Neuronal stem cell (in vitro differentiated cells): ENCODE measurements around the gene GALNT12.

Experiments used
- DNase-seq: peaks from one replicate; pipeline ENCODE4 v3.0.0-alpha.2; 2013; ENCODE audit warnings: low spot score
- H2AFZ ChIP-seq: one replicate; pipeline ENCODE4 v1.6.1; 2013; ENCODE audit warnings: mild to moderate bottlenecking, low read length, inconsistent platforms
- H2AK5ac ChIP-seq: 2 replicates; pipeline ENCODE4 v1.6.1; 2013; ENCODE audit warnings: low read depth, mild to moderate bottlenecking, inconsistent platforms, low read length, moderate library complexity, mixed read lengths
- H2BK120ac ChIP-seq: 2 replicates; pipeline ENCODE4 v1.6.1; 2013; ENCODE audit warnings: low read depth, mild to moderate bottlenecking, inconsistent platforms, low read length, moderate library complexity, mixed read lengths
- H2BK12ac ChIP-seq: one replicate; pipeline ENCODE4 v1.6.1; 2013; ENCODE audit warnings: low read length, inconsistent platforms
- H2BK15ac ChIP-seq: 2 replicates; pipeline ENCODE4 v1.6.1; 2013; ENCODE audit warnings: mild to moderate bottlenecking, low read length, inconsistent platforms, mixed read lengths
- H2BK5ac ChIP-seq: one replicate; pipeline ENCODE4 v1.6.1; 2013; ENCODE audit warnings: inconsistent platforms, mild to moderate bottlenecking, low read length, moderate library complexity
- H3K14ac ChIP-seq: one replicate; pipeline ENCODE4 v1.6.1; 2013; ENCODE audit warnings: low read length, inconsistent platforms
- H3K18ac ChIP-seq: 2 replicates; pipeline ENCODE4 v1.6.1; 2013; ENCODE audit warnings: low read length, inconsistent platforms
- H3K23ac ChIP-seq: 2 replicates; pipeline ENCODE4 v1.6.1; 2013; ENCODE audit warnings: low read depth, mild to moderate bottlenecking, mixed read lengths, low read length, inconsistent platforms; ENCODE audit not compliant: poor library complexity
- H3K27ac ChIP-seq: replicated peaks from 3 replicates; pipeline ENCODE4 v1.5.1; 2013; ENCODE audit warnings: low read length, inconsistent platforms
- H3K27me3 ChIP-seq, 3 experiments: 2 replicates each; pipeline ENCODE4 v1.6.1; 2013; ENCODE audit warnings: low read length in 3 of 3, mild to moderate bottlenecking in 2 of 3, inconsistent platforms in 1 of 3, low read depth in 1 of 3, mixed read lengths in 1 of 3, moderate library complexity in 1 of 3; ENCODE audit not compliant: control insufficient read depth in 3 of 3, insufficient read depth in 3 of 3
- H3K36me3 ChIP-seq, 2 donors: replicated peaks in 1 of 2; 2 replicates each; pipeline ENCODE4 v1.6.1; 2013; ENCODE audit warnings: low read length in 2 of 2; ENCODE audit not compliant: control insufficient read depth in 2 of 2, insufficient read depth in 2 of 2
- H3K4ac ChIP-seq: 2 replicates; pipeline ENCODE4 v1.6.1; 2013; ENCODE audit warnings: inconsistent platforms, mild to moderate bottlenecking, low read length, moderate library complexity
- H3K4me1 ChIP-seq, 2 donors: 1 replicate in 1 of 2; 2 replicates in 1 of 2; pipeline ENCODE4 v1.6.1; 2013; ENCODE audit warnings: low read length in 2 of 2, low read depth in 1 of 2; ENCODE audit not compliant: control insufficient read depth in 2 of 2, insufficient read depth in 1 of 2
- H3K4me2 ChIP-seq: one replicate; pipeline ENCODE4 v1.6.1; 2013; ENCODE audit warnings: mild to moderate bottlenecking, low read length, inconsistent platforms; ENCODE audit not compliant: insufficient read depth, poor library complexity, severe bottlenecking
- H3K4me3 ChIP-seq, 2 donors: 2 replicates each; pipeline ENCODE4 v1.5.1; 2013; ENCODE audit warnings: low read length in 2 of 2, mild to moderate bottlenecking in 2 of 2, inconsistent platforms in 1 of 2, moderate library complexity in 1 of 2
- H3K79me1 ChIP-seq: one replicate; pipeline ENCODE4 v1.6.1; 2013; ENCODE audit warnings: low read depth, mild to moderate bottlenecking, inconsistent platforms, low read length, moderate library complexity
- H3K9ac ChIP-seq: one replicate; pipeline ENCODE4 v1.6.1; 2013; ENCODE audit warnings: mild to moderate bottlenecking, low read depth, low read length, inconsistent platforms; ENCODE audit not compliant: poor library complexity
- H3K9me3 ChIP-seq, 2 donors: replicated peaks in 1 of 2; 2 replicates each; pipeline versions ENCODE3 to v1.6.1; 2013; ENCODE audit warnings: low read length in 2 of 2, mild to moderate bottlenecking in 2 of 2, inconsistent platforms in 1 of 2, low read depth in 1 of 2, mixed read lengths in 1 of 2, moderate library complexity in 1 of 2; ENCODE audit not compliant: control insufficient read depth in 2 of 2, insufficient read depth in 1 of 2
- H4K8ac ChIP-seq: one replicate; pipeline ENCODE4 v1.6.1; 2013; ENCODE audit warnings: low read depth, mild to moderate bottlenecking, inconsistent platforms, low read length, moderate library complexity
- H4K91ac ChIP-seq: one replicate; pipeline ENCODE4 v1.6.1; 2013; ENCODE audit warnings: low read length, low read depth, mild to moderate bottlenecking, inconsistent platforms; ENCODE audit not compliant: poor library complexity
- WGBS, 2 donors: extraction: QIAGEN DNeasy Blood & Tissue Kit; methylation state at CpG; one replicate each; pipeline ENCODE4 v1.1.7; 2013; ENCODE audit warnings: missing lambda C conversion rate in 2 of 2, mixed read lengths in 1 of 2; ENCODE audit not compliant: insufficient read length in 2 of 2, insufficient replicate concordance in 1 of 2; ENCODE audit errors: extremely low coverage in 2 of 2; 5-methylcytosine and 5-hydroxymethylcytosine counted together

Gene GALNT12

GRCh38 chr9:98885575-98886295, 78.3 kb downstream of the GALNT12 start:
- no peak overlapping the region for H3K4ac ChIP-seq
- no peak overlapping the region for H2AFZ ChIP-seq
- no peak overlapping the region for H3K4me3 ChIP-seq
- no peak overlapping the region for H3K23ac ChIP-seq
- H2BK120ac ChIP-seq: no peak overlapping the region
- no peak overlapping the region for H2AK5ac ChIP-seq
- H3K9me3 ChIP-seq: no peaks in the 10 kb centered on the region
- no peak overlapping the region for H3K27ac ChIP-seq
- H3K14ac ChIP-seq: no peak overlapping the region
- no peaks in the 10 kb centered on the region for H3K79me1 ChIP-seq
- no peak overlapping the region for H3K18ac ChIP-seq
- H3K9ac ChIP-seq: no peak overlapping the region
- no peak overlapping the region for H2BK5ac ChIP-seq
- no peak for DNase-seq
- H3K27me3 ChIP-seq: peaks cover 0 to 17% (median 0%) of the 10 kb centered on the region in 3 experiments
- H4K91ac ChIP-seq: no peak overlapping the region
- WGBS, 2 donors: no CpG with 5 or more reads among the region's 5 CpGs
- H4K8ac ChIP-seq: no peak overlapping the region
- no peaks in the 10 kb centered on the region for H3K4me1 ChIP-seq
- no peak overlapping the region for H3K4me2 ChIP-seq
- H2BK12ac ChIP-seq: no peak overlapping the region
- no peaks in the 10 kb centered on the region for H3K36me3 ChIP-seq
- H2BK15ac ChIP-seq: no peak overlapping the region

GRCh38 chr9:98886691-98887229, 79.3 kb downstream of the GALNT12 start:
- Histone ChIP-seq H4K8ac (no peak overlapping the region), H3K23ac (no peak overlapping the region), H2BK120ac (no peak overlapping the region), H3K18ac (no peak overlapping the region), H4K91ac (no peak overlapping the region), H3K4me1 (no peaks in the 10 kb centered on the region), H2AFZ (no peak overlapping the region), H3K36me3 (no peaks in the 10 kb centered on the region), H3K9me3 (no peaks in the 10 kb centered on the region), H3K4me3 (no peak overlapping the region), H3K9ac (no peak overlapping the region), H2BK12ac (no peak overlapping the region), H3K4me2 (no peak overlapping the region), H2AK5ac (no peak overlapping the region), H3K27ac (no peak overlapping the region), H3K79me1 (no peaks in the 10 kb centered on the region), H3K27me3 (peaks cover 0 to 14% (median 0%) of the 10 kb centered on the region in 3 experiments), H3K14ac (no peak overlapping the region), H2BK5ac (no peak overlapping the region), H3K4ac (no peak overlapping the region), H2BK15ac (no peak overlapping the region)
- DNase-seq: no peak
- WGBS, 2 donors: no CpG with 5 or more reads among the region's 6 CpGs

GRCh38 chr9:98887918-98888510, 80.5 kb downstream of the GALNT12 start:
- no peak overlapping the region for H3K18ac ChIP-seq
- no peak overlapping the region for H3K4me3 ChIP-seq
- no peaks in the 10 kb centered on the region for H3K4me1 ChIP-seq
- no peak overlapping the region for H3K4me2 ChIP-seq
- H3K27ac ChIP-seq: no peak overlapping the region
- no peak overlapping the region for H3K14ac ChIP-seq
- H3K79me1 ChIP-seq: no peaks in the 10 kb centered on the region
- H2BK120ac ChIP-seq: no peak overlapping the region
- H2BK15ac ChIP-seq: no peak overlapping the region
- no peak for DNase-seq
- H2BK12ac ChIP-seq: no peak overlapping the region
- no peak overlapping the region for H2AK5ac ChIP-seq
- WGBS, 2 donors: no CpG with 5 or more reads among the region's 6 CpGs
- H2BK5ac ChIP-seq: no peak overlapping the region
- no peak overlapping the region for H4K8ac ChIP-seq
- H3K27me3 ChIP-seq: peaks cover 0 to 9% (median 0%) of the 10 kb centered on the region in 3 experiments
- no peak overlapping the region for H2AFZ ChIP-seq
- H3K23ac ChIP-seq: no peak overlapping the region
- H3K36me3 ChIP-seq: no peaks in the 10 kb centered on the region
- no peaks in the 10 kb centered on the region for H3K9me3 ChIP-seq
- H4K91ac ChIP-seq: no peak overlapping the region
- no peak overlapping the region for H3K9ac ChIP-seq
- H3K4ac ChIP-seq: no peak overlapping the region

- H2BK120ac ChIP-seq: no peak overlapping the region
- H3K27ac ChIP-seq: no peak overlapping the region
- H3K14ac ChIP-seq: no peak overlapping the region
- H3K4ac ChIP-seq: no peak overlapping the region
- H2AFZ ChIP-seq: no peak overlapping the region
- H2BK12ac ChIP-seq: no peak overlapping the region
- H2BK5ac ChIP-seq: no peak overlapping the region
- no peak overlapping the region for H4K91ac ChIP-seq
- no peaks in the 10 kb centered on the region for H3K9me3 ChIP-seq
- H3K18ac ChIP-seq: no peak overlapping the region
- H3K27me3 ChIP-seq: peaks cover 0 to 4% (median 0%) of the 10 kb centered on the region in 3 experiments
- H3K4me2 ChIP-seq: no peak overlapping the region
- no peak for DNase-seq
- H3K4me3 ChIP-seq: no peak overlapping the region
- no peaks in the 10 kb centered on the region for H3K36me3 ChIP-seq
- no peak overlapping the region for H4K8ac ChIP-seq
- H3K4me1 ChIP-seq: no peaks in the 10 kb centered on the region
- no peak overlapping the region for H3K23ac ChIP-seq
- no peaks in the 10 kb centered on the region for H3K79me1 ChIP-seq
- H3K9ac ChIP-seq: no peak overlapping the region
- H2BK15ac ChIP-seq: no peak overlapping the region
- whole genome bisulfite sequencing, 2 donors: no CpG with 5 or more reads among the region's 4 CpGs
- H2AK5ac ChIP-seq: no peak overlapping the region
Measured at GRCh38 chr9:98888801-98889421, 81.4 kb downstream of the GALNT12 start.
